Left lung (tissue), 10 donors: ENCODE results near the gene KLF13. TPM values are rescaled to one million over a fixed set of nuclear protein-coding genes. Genes with fewer than 3 reads are reported as not detected.

Experiments
- ATAC-seq: fragments of 200-7000 bp; cut with Tn5 transposase; one replicate; pipeline ENCODE4 v1.9.1; 2020; ENCODE audit warnings: moderate library complexity
- DNase-seq, 4 donors: peaks; one replicate each; pipeline ENCODE4 v3.0.0-alpha.2; 2013 to 2020
- H3K27ac ChIP-seq, 2 donors: fragments of 200-600 bp; sonication (generic) in 1 of 2; one replicate each; pipeline versions ENCODE4 v1.5.0 to v1.8.0; 2020 to 2021
- H3K27me3 ChIP-seq, 2 donors: fragments of 200-600 bp; sonication (generic) in 1 of 2; one replicate each; pipeline versions ENCODE4 v1.5.0 to v1.8.0; 2020 to 2021
- H3K36me3 ChIP-seq, 2 donors: fragments of 200-600 bp; sonication (generic) in 1 of 2; one replicate each; pipeline versions ENCODE4 v1.5.0 to v1.8.0; 2020 to 2021
- H3K4me1 ChIP-seq, 2 donors: fragments of 200-600 bp; one replicate each; pipeline ENCODE4 v1.8.0; 2021
- H3K4me3 ChIP-seq, 2 donors: fragments of 200-600 bp; sonication (generic) in 1 of 2; one replicate each; pipeline versions ENCODE4 v1.5.0 to v1.8.0; 2020 to 2021; ENCODE audit warnings: mild to moderate bottlenecking in 1 of 2
- H3K9me3 ChIP-seq, 2 donors: fragments of 200-600 bp; sonication (generic) in 1 of 2; one replicate each; pipeline versions ENCODE4 v1.5.0 to v1.8.0; 2020 to 2021
- CTCF ChIP-seq, 2 donors: fragments of 200-600 bp; sonication (generic) in 1 of 2; IDR thresholded peaks; one replicate each; pipeline versions ENCODE4 v1.5.0 to v1.8.0; 2021; ENCODE audit warnings: antibody characterized with exemption in 2 of 2
- intact Hi-C, 2 donors: fragments of 100-400 bp; cut with DNase I; formaldehyde crosslinking; loops; one replicate each; pipeline versions ENCODE4 v1.11.2 to v1.14.2; 2022
- polyA plus RNA-seq, 6 donors: library from polyadenylated mRNA; unstranded; fragments of 120-200 nt; gene quantifications; one replicate each; pipeline ENCODE4 v1.2.1, GENCODE V29; 2013; ENCODE audit not compliant: insufficient read length in 6 of 6
- total RNA-seq, 2 donors: library from RNA; stranded (reverse); fragmentation: NEBNext Ultra II Directional; extraction: Animal tissue kit (Norgen Biotek cat#: 25700); gene quantifications; one replicate each; pipeline ENCODE4 v1.2.1, GENCODE V29; 2021
- donor health status: DM: no; HTN: yes; CAD: no.
- donor health status: DM: no; HTN: no; CAD: no.

KLF13 gene
- total and polyA plus RNA-seq, 8 donors: 44.7 to 116 (median 61.4) TPM

DNA sequence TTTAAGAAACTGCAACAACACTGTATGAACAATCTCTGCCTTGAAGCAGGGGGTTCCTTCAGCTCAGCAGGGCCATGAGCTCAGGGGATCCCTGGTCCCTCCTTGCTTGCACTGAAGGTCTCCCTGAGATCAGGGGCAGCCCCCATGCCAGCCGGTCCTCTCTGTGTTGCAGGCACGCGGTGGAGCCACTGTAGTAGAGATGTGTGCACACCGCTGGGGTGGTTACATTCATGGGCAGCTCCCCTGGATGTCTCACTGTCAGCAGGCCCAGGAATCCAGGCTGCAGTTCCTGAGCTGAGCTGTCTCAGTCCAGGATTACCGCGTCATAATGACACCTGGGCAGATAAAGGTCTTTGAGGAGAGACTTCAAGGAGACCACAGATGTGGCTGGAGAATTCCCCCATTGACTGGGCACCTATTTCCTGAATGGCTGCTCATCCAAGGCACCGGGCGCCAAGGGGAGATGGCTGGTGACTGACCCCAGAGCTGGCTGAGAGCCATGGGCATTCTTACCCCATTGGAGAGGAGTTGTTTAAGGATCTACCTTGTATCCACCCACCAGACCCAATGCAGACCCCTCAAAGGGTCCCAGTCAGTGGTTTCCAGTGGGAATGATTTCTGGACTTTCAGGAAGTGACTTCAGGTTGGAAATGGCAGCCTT, 10.4 kb upstream of the KLF13 start:
- intact Hi-C loops: no loop called here
- peaks cover 0 to 15% of the 10 kb centered on the region in 2 donors for H3K4me1 ChIP-seq
- DNase-seq: no peak
- H3K9me3 ChIP-seq: peaks cover 0 to 10% of the 10 kb centered on the region in 2 donors
- no peak for ATAC-seq
- no peaks in the 10 kb centered on the region for H3K27me3 ChIP-seq
- no peaks in the 10 kb centered on the region for H3K36me3 ChIP-seq
- H3K4me3 ChIP-seq: no peak overlapping the region
- TF ChIP-seq CTCF (IDR thresholded peaks at IDR 0.05): no peak
- H3K27ac ChIP-seq: no peak overlapping the region

DNA sequence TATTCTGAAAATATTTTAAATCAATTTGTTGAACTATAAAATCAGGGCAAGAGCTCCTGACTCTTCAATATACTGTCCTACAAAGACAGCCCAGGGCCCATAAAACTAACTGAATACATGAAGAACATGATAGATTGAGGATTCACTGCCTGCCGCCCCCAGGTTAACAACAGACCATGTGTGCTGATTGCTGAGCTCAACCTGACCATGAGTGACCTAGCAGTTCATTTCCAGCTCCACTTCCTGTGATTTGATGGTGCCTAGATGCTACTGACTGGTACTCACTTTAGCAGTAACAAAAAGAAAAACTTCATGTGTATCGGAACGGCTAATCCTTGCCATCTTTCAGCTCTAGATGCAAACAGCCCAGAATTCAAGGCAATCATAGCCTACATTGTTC, 9.6 kb upstream of the KLF13 start:
- Histone ChIP-seq H3K9me3 (peaks cover 0 to 13% of the 10 kb centered on the region in 2 donors), H3K27ac (no peak overlapping the region), H3K27me3 (no peaks in the 10 kb centered on the region), H3K4me1 (peaks cover 0 to 15% of the 10 kb centered on the region in 2 donors), H3K4me3 (no peak overlapping the region), H3K36me3 (no peaks in the 10 kb centered on the region)
- intact Hi-C loops: no loop called here
- DNase-seq (no peak), ATAC-seq (no peak)
- TF ChIP-seq CTCF (IDR thresholded peaks at IDR 0.05): no peak

DNA sequence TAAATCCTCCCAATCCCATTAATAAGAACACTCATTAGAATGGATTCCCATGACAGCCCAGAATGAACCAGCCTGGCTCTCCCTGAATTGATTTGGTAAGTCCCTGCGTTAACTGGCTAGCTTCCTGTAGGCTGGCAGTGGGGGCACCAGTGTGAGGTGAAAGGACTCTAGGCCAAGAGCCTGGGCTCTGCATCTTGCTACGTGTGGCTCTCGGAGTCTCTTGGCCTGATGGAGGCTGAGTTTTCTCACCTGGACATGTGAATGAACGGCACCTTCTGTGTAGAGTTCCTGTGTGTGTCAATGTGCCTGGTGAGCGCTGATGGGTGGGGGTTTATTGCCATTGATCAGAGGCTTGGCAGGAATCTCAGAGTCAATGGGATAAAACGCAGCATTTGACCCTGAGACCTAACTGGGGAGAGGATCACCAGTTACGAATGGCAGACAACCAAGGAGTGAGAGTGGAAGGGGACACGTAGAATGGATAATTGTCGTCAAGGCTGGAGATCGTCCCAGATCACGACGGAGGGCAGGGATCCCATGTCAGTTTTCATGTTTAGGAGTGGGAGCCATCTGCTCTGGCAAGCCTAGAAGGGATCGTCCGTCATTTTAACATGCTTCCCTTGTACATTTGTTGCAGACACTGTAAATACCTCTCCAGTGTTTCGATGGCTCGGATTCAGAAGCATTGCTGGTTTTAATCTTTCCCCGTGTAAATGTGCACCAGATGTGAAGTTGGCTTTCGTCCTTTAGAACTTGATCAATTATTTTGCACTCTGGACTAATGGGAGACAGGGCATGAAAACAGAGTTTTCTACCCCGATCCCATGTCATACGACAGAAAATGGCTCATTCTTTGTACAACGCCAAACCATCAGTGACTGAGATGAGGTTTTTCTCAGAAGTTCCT, 9.0 kb upstream of the KLF13 start:
- no peak overlapping the region for H3K27ac ChIP-seq
- DNase-seq (no peak), ATAC-seq (no peak)
- no peak overlapping the region for H3K4me3 ChIP-seq
- intact Hi-C loops: no loop called here
- peaks cover 0 to 15% of the 10 kb centered on the region in 2 donors for H3K4me1 ChIP-seq
- H3K36me3 ChIP-seq: no peaks in the 10 kb centered on the region
- no peak for TF ChIP-seq CTCF (IDR thresholded peaks at IDR 0.05)
- H3K9me3 ChIP-seq: peaks cover 0 to 13% of the 10 kb centered on the region in 2 donors
- no peaks in the 10 kb centered on the region for H3K27me3 ChIP-seq

GRCh38 chr15:31318429-31318828, 8.2 kb upstream of the KLF13 start:
- TF ChIP-seq CTCF (IDR thresholded peaks at IDR 0.05): no peak
- peaks cover 0 to 17% of the 10 kb centered on the region in 2 donors for H3K4me1 ChIP-seq
- H3K9me3 ChIP-seq: peaks cover 0 to 10% of the 10 kb centered on the region in 2 donors
- no peak for ATAC-seq
- no peak overlapping the region for H3K27ac ChIP-seq
- H3K36me3 ChIP-seq: no peaks in the 10 kb centered on the region
- DNase-seq: no peak
- intact Hi-C loops: no loop called here
- H3K4me3 ChIP-seq: no peak overlapping the region
- H3K27me3 ChIP-seq: no peaks in the 10 kb centered on the region

DNA sequence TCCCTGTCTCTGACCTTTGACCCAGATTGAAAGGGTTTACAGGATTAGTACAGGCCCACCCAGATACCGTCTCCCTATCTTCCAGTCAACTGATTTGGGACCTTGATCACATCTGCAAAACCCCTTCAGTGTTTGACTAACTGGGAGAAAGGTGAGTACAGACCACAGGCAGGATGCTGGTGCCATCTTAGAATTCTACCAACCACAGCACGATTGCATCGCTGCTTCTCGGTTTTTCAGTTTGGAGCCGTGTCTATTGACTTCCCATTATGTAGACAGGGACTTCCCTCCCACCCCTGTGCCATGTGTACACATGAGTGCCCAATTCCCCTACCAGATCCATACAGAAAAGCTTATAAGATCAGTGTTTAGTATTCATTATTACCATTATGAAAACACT, 6.6 kb upstream of the KLF13 start:
- no peak for TF ChIP-seq CTCF (IDR thresholded peaks at IDR 0.05)
- ATAC-seq: no peak
- no peaks in the 10 kb centered on the region for H3K27me3 ChIP-seq
- intact Hi-C loops: no loop called here
- H3K4me3 ChIP-seq: no peak overlapping the region
- DNase-seq: peak in 1 of 4 donors; percentile 31
- H3K4me1 ChIP-seq: peaks cover 4 to 33% of the 10 kb centered on the region in 2 donors
- peak overlapping the region in 1 of 2 donors; percentile 28 for H3K27ac ChIP-seq
- H3K9me3 ChIP-seq: peaks cover 0 to 2% of the 10 kb centered on the region in 2 donors
- no peaks in the 10 kb centered on the region for H3K36me3 ChIP-seq
